Vagina (tissue), 2 donors: ENCODE results near the gene WDR87. TPM values are rescaled to one million over a fixed set of nuclear protein-coding genes. Genes with fewer than 3 reads are reported as not detected.

ENCODE experiments used
- DNase-seq, 2 donors: peaks; one replicate each; pipeline ENCODE4 v3.0.0-alpha.2; 2017; ENCODE audit errors: extremely low spot score in 2 of 2
- H3K27ac ChIP-seq: fragments of 200-600 bp; sonication (generic); one replicate; pipeline ENCODE4 v1.5.1; 2019
- H3K27me3 ChIP-seq: fragments of 200-600 bp; sonication (generic); one replicate; pipeline ENCODE4 v1.5.1; 2019
- H3K36me3 ChIP-seq, 2 donors: fragments of 200-600 bp; sonication (generic); one replicate each; pipeline ENCODE4 v1.5.1; 2017 to 2019
- H3K4me1 ChIP-seq: fragments of 200-600 bp; sonication (generic); one replicate; pipeline ENCODE4 v1.5.1; 2019
- H3K4me3 ChIP-seq, 2 donors: fragments of 200-600 bp; sonication (generic); 1 replicate in 1 of 2; 2 replicates in 1 of 2; pipeline ENCODE4 v1.5.1; 2016 to 2019
- H3K9me3 ChIP-seq: fragments of 200-600 bp; sonication (generic); one replicate; pipeline ENCODE4 v1.5.1; 2019
- CTCF ChIP-seq, 3 experiments: fragments of 450-650 bp in 2 of 3; fragments of 200-600 bp in 1 of 3; sonication (generic) in 1 of 3; IDR thresholded peaks; one replicate each; pipeline ENCODE4 v1.5.1; 2017 to 2019; ENCODE audit warnings: antibody characterized with exemption in 3 of 3, mild to moderate bottlenecking in 2 of 3, moderate library complexity in 2 of 3
- POLR2A ChIP-seq, 2 donors: fragments of 450-650 bp; IDR thresholded peaks; one replicate each; pipeline ENCODE4 v1.6.1; 2017; ENCODE audit warnings: antibody characterized with exemption in 2 of 2, mild to moderate bottlenecking in 2 of 2, moderate library complexity in 2 of 2
- POLR2AphosphoS5 ChIP-seq, 2 donors: sonication (generic); formaldehyde crosslinking; IDR thresholded peaks; one replicate each; pipeline ENCODE4 v1.9.0; 2017; ENCODE audit warnings: antibody characterized with exemption in 2 of 2, mild to moderate bottlenecking in 2 of 2, low read depth in 1 of 2; ENCODE audit not compliant: insufficient read depth in 1 of 2
- intact Hi-C: fragments of 100-400 bp; cut with DNase I; formaldehyde crosslinking; loops from one replicate; pipeline ENCODE4 v1.15.1; 2023
- total RNA-seq: library from RNA; depleted of rRNA; stranded (reverse); fragments of >200 nt; gene quantifications from one replicate; pipeline ENCODE4 v1.2.3, GENCODE V29; 2016

WDR87 gene
- total RNA-seq, 1 donor from 2014 or later = not detected

GRCh38 chr19:37902668-37903067 lies 3.7 kb downstream of the WDR87 start:
- no peak for DNase-seq
- no peak overlapping the region for H3K27ac ChIP-seq
- no peaks in the 10 kb centered on the region for H3K9me3 ChIP-seq
- intact Hi-C loops = loop anchor here (10.0 kb wide), 1 partner anchor 322 kb away; the partner anchor contains the start of gene DPF1
- peaks cover 2% of the 10 kb centered on the region for H3K4me1 ChIP-seq
- no peaks in the 10 kb centered on the region for H3K36me3 ChIP-seq
- no peak overlapping the region for H3K4me3 ChIP-seq
- TF ChIP-seq POLR2A (IDR thresholded peaks at IDR 0.05) = no peak
- TF ChIP-seq CTCF (IDR thresholded peaks at IDR 0.05) = peak; percentile 42 to 52 (median 49)
- no peak for TF ChIP-seq POLR2AphosphoS5 (IDR thresholded peaks at IDR 0.05; ENCODE audit: insufficient read depth in 1 of 2, low read depth in 1 of 2)
- H3K27me3 ChIP-seq = no peaks in the 10 kb centered on the region

- DNase-seq = no peak
- Histone ChIP-seq H3K27me3 (no peaks in the 10 kb centered on the region), H3K4me1 (no peaks in the 10 kb centered on the region), H3K27ac (no peak overlapping the region), H3K36me3 (no peaks in the 10 kb centered on the region), H3K4me3 (no peak overlapping the region), H3K9me3 (no peaks in the 10 kb centered on the region)
- intact Hi-C loops = loop anchor here (10.0 kb wide), 1 partner anchor 325 kb away; the partner anchor contains the start of gene DPF1
- TF ChIP-seq POLR2AphosphoS5 (IDR thresholded peaks at IDR 0.05; ENCODE audit: insufficient read depth in 1 of 2, low read depth in 1 of 2) (no peak), CTCF (IDR thresholded peaks at IDR 0.05) (no peak), POLR2A (IDR thresholded peaks at IDR 0.05) (no peak)
These were observed 6.4 kb downstream of the WDR87 start for GRCh38 chr19:37899966-37900365.

- no peak for DNase-seq
- H3K4me3 ChIP-seq = no peak overlapping the region
- H3K9me3 ChIP-seq = no peaks in the 10 kb centered on the region
- H3K27ac ChIP-seq = no peak overlapping the region
- H3K4me1 ChIP-seq = no peaks in the 10 kb centered on the region
- no peaks in the 10 kb centered on the region for H3K36me3 ChIP-seq
- no peaks in the 10 kb centered on the region for H3K27me3 ChIP-seq
- TF ChIP-seq CTCF (IDR thresholded peaks at IDR 0.05) = no peak
- no peak for TF ChIP-seq POLR2A (IDR thresholded peaks at IDR 0.05)
- no peak for TF ChIP-seq POLR2AphosphoS5 (IDR thresholded peaks at IDR 0.05; ENCODE audit: insufficient read depth in 1 of 2, low read depth in 1 of 2)
- intact Hi-C loops = no loop called here
These were observed 6.9 kb downstream of the WDR87 start for GRCh38 chr19:37899453-37899852.

GRCh38 chr19:37896180-37896579 lies 10.2 kb downstream of the WDR87 start:
- no peaks in the 10 kb centered on the region for H3K36me3 ChIP-seq
- intact Hi-C loops = no loop called here
- TF ChIP-seq CTCF (IDR thresholded peaks at IDR 0.05) = no peak
- TF ChIP-seq POLR2A (IDR thresholded peaks at IDR 0.05) = no peak
- no peak for TF ChIP-seq POLR2AphosphoS5 (IDR thresholded peaks at IDR 0.05; ENCODE audit: insufficient read depth in 1 of 2, low read depth in 1 of 2)
- H3K4me1 ChIP-seq = no peaks in the 10 kb centered on the region
- H3K9me3 ChIP-seq = no peaks in the 10 kb centered on the region
- DNase-seq = no peak
- H3K27ac ChIP-seq = no peak overlapping the region
- no peaks in the 10 kb centered on the region for H3K27me3 ChIP-seq
- H3K4me3 ChIP-seq = no peak overlapping the region

GRCh38 chr19:37893845-37894575 lies 12.4 kb downstream of the WDR87 start:
- Histone ChIP-seq H3K36me3 (no peaks in the 10 kb centered on the region), H3K9me3 (no peaks in the 10 kb centered on the region), H3K4me1 (no peaks in the 10 kb centered on the region), H3K4me3 (no peak overlapping the region), H3K27me3 (no peaks in the 10 kb centered on the region), H3K27ac (no peak overlapping the region)
- no peak for DNase-seq
- no peak for TF ChIP-seq POLR2A (IDR thresholded peaks at IDR 0.05)
- TF ChIP-seq CTCF (IDR thresholded peaks at IDR 0.05) = no peak
- no peak for TF ChIP-seq POLR2AphosphoS5 (IDR thresholded peaks at IDR 0.05; ENCODE audit: insufficient read depth in 1 of 2, low read depth in 1 of 2)
- intact Hi-C loops = no loop called here
